GM23338 (cell line): ENCODE measurements around the gene MYH10. TPM values are rescaled to one million over a fixed set of nuclear protein-coding genes. Genes with fewer than 3 reads are reported as not detected.

Source experiments
- ATAC-seq: fragments of 200-7000 bp; cut with Tn5 transposase; 3 replicates; pipeline ENCODE4 v1.9.1; 2020
- DNase-seq: peaks from one replicate; pipeline ENCODE4 v3.0.0-alpha.2; 2015; ENCODE audit warnings: low spot score
- H2AFZ ChIP-seq: fragments of 200-600 bp; sonication (generic); 2 replicates; pipeline ENCODE4 v1.8.0; 2016; ENCODE audit warnings: antibody characterized with exemption, mild to moderate bottlenecking, moderate library complexity
- H3F3A ChIP-seq: fragments of 200-600 bp; sonication (generic); replicated peaks from 2 replicates; pipeline ENCODE4 v1.8.0; 2017; ENCODE audit warnings: antibody characterized with exemption, mixed run types, low read depth
- H3K27ac ChIP-seq: fragments of 200-600 bp; sonication (generic); 2 replicates; pipeline ENCODE4 v1.6.1; 2016; ENCODE audit warnings: low read depth
- H3K27me3 ChIP-seq: fragments of 200-600 bp; sonication (generic); 2 replicates; pipeline ENCODE4 v1.8.0; 2016; ENCODE audit warnings: mild to moderate bottlenecking, mixed run types, moderate library complexity; ENCODE audit not compliant: insufficient read depth
- H3K36me3 ChIP-seq: fragments of 200-600 bp; sonication (generic); 2 replicates; pipeline ENCODE4 v1.8.0; 2016; ENCODE audit warnings: mild to moderate bottlenecking; ENCODE audit not compliant: insufficient read depth
- H3K4me1 ChIP-seq: fragments of 200-600 bp; sonication (generic); 2 replicates; pipeline ENCODE4 v1.8.0; 2016; ENCODE audit warnings: mild to moderate bottlenecking, moderate library complexity; ENCODE audit not compliant: insufficient read depth
- H3K4me2 ChIP-seq: fragments of 200-600 bp; sonication (generic); 2 replicates; pipeline ENCODE4 v1.7.1; 2017; ENCODE audit warnings: mixed run types
- H3K4me3 ChIP-seq: fragments of 200-600 bp; sonication (generic); 2 replicates; pipeline ENCODE4 v1.6.1; 2016; ENCODE audit warnings: mixed run types
- H3K79me2 ChIP-seq: fragments of 200-600 bp; sonication (generic); replicated peaks from 2 replicates; pipeline ENCODE4 v1.8.0; 2017; ENCODE audit warnings: mild to moderate bottlenecking; ENCODE audit not compliant: insufficient read depth
- H3K9me2 ChIP-seq: fragments of 200-600 bp; sonication (generic); 2 replicates; pipeline ENCODE4 v1.8.0; 2017; ENCODE audit not compliant: insufficient read depth
- H4K20me1 ChIP-seq: fragments of 200-600 bp; sonication (generic); replicated peaks from 2 replicates; pipeline ENCODE4 v1.8.0; 2017; ENCODE audit warnings: mild to moderate bottlenecking; ENCODE audit not compliant: insufficient read depth
- H3K27ac Mint-ChIP-seq: 2 replicates; pipeline ENCODE4 v1.8.0; 2020; ENCODE audit warnings: inconsistent platforms, mild to moderate bottlenecking, moderate library complexity, mixed read lengths
- H3K27me3 Mint-ChIP-seq: 3 replicates; pipeline ENCODE4 v1.8.0; 2022; ENCODE audit warnings: low read depth, mild to moderate bottlenecking, moderate library complexity, mixed read lengths, inconsistent platforms; ENCODE audit not compliant: insufficient read depth, poor library complexity
- H3K36me3 Mint-ChIP-seq: 3 replicates; pipeline ENCODE4 v1.8.0; 2021; ENCODE audit warnings: low read depth, mild to moderate bottlenecking, inconsistent platforms, moderate library complexity, mixed read lengths
- H3K4me1 Mint-ChIP-seq: 3 replicates; pipeline ENCODE4 v1.8.0; 2020; ENCODE audit warnings: mild to moderate bottlenecking, inconsistent platforms, mixed read lengths
- H3K4me3 Mint-ChIP-seq: 3 replicates; pipeline ENCODE4 v1.8.0; 2021; ENCODE audit warnings: moderate library complexity, mild to moderate bottlenecking, inconsistent platforms, mixed read lengths
- H3K9me3 Mint-ChIP-seq: 3 replicates; pipeline ENCODE4 v1.8.0; 2020; ENCODE audit warnings: moderate library complexity, mild to moderate bottlenecking, inconsistent platforms, mixed read lengths
- CREB1 ChIP-seq: fragments of 250-450 bp; sonication (Bioruptor Pico); IDR thresholded peaks from 2 replicates; pipeline ENCODE4 v1.5.0; 2020; ENCODE audit warnings: low read depth, mild to moderate bottlenecking, moderate library complexity
- EZH2phosphoT487 ChIP-seq: fragments of 200-600 bp; sonication (generic); IDR thresholded peaks from one replicate; pipeline ENCODE4 v1.8.1; 2018; ENCODE audit warnings: antibody characterized with exemption; ENCODE audit not compliant: unreplicated experiment
- JUNB ChIP-seq: IDR thresholded peaks from one replicate; pipeline ENCODE4 v1.6.1; 2016; ENCODE audit warnings: antibody characterized with exemption; ENCODE audit not compliant: unreplicated experiment
- POLR2AphosphoS5 ChIP-seq: IDR thresholded peaks from 2 replicates; pipeline ENCODE4 v1.6.1; 2016; ENCODE audit warnings: antibody characterized with exemption, low read depth
- STAT1 ChIP-seq: IDR thresholded peaks from one replicate; pipeline ENCODE4 v1.6.1; 2016; ENCODE audit warnings: antibody characterized with exemption; ENCODE audit not compliant: unreplicated experiment
- ZNF114 ChIP-seq: fragments of 250-450 bp; sonication (Bioruptor Pico); IDR thresholded peaks from 2 replicates; pipeline ENCODE4 v1.5.0; 2020; ENCODE audit warnings: mild to moderate bottlenecking, moderate library complexity
- polyA plus RNA-seq: library from polyadenylated mRNA; unstranded; fragments of >200 nt; fragmentation: Nextera tagmentation; extraction: Ambion mirVana; gene quantifications from 2 replicates; pipeline ENCODE4 v1.2.1, GENCODE V29; 2016
- total RNA-seq: library from RNA; depleted of rRNA; stranded (reverse); fragments of >200 nt; shearing (Covaris generic); gene quantifications from 2 replicates; pipeline ENCODE4 v1.2.3, GENCODE V29; 2014
- TF ChIP-seq, protein P1 (sequence below), 2 experiments: fragments of 200-600 bp in 1 of 2; sonication (generic) in 1 of 2; conservative IDR thresholded peaks; 2 replicates each; pipeline versions ENCODE4 v1.5.1 to v1.6.1; 2016 to 2017; ENCODE audit warnings: antibody characterized with exemption in 2 of 2, low read depth in 2 of 2, mild to moderate bottlenecking in 2 of 2, moderate library complexity in 1 of 2
- TF ChIP-seq, protein P2 (sequence below): IDR thresholded peaks from 2 replicates; pipeline ENCODE4 v1.6.1; 2016; ENCODE audit warnings: antibody characterized with exemption

Gene MYH10
- total and polyA plus RNA-seq, 2 experiments from 2014 or later: 89.5 to 230 TPM

DNA sequence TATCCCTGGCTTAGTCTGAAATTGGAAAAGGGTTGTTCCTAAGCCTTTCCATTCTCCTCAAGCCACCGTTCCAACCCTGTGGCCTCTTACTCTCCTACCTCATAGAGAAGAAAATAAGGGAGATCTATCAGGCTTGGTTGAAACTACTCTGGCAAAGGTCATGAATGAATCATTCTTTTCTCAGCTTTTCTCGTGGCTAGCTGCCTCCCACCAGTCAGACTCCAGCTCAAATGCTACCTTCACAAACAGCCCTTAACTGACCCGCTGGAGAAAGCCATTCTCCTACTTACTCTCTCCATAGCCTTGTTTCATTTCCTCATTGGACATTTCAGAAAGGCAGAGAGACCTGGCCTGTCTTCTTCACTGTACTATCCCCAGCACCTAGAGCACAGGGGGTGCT is 8.9 kb downstream of the MYH10 start:
- ATAC-seq: no peak
- no peak overlapping the region for H3K4me3 Mint-ChIP-seq
- peaks cover 17% of the 10 kb centered on the region; the same call in 1 of the 2 replicates for H3K36me3 ChIP-seq

DNA sequence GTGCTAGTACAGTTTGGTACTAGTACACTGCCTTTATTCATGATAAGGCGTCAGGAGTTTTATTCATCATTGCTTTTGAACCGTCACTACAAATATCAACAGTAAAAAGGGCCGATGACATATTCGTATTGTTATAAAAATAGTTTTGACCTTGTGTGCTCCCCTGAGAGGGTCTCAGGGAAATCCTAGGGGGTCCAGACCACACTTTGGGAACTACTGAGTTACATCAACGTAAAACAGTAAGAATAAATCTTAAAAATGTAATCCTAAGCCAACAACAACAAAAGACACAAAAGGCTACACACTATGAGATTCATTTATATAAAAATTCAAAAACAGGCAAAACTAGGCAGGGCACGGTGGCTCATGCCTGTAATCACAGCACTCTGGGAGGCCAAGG is 11.2 kb downstream of the MYH10 start:
- Histone ChIP-seq H3K36me3 (peaks cover 17% of the 10 kb centered on the region; the same call in 1 of the 2 replicates), H3K27ac (no peak overlapping the region), H2AFZ (no peak overlapping the region), H3F3A (no peaks in the 10 kb centered on the region), H4K20me1 (peaks cover 73% of the 10 kb centered on the region), H3K79me2 (peaks cover 100% of the 10 kb centered on the region), H3K9me2 (no peaks in the 10 kb centered on the region), H3K4me2 (no peak overlapping the region), H3K4me3 (no peak overlapping the region), H3K4me1 (peaks cover 6% of the 10 kb centered on the region), H3K27me3 (no peaks in the 10 kb centered on the region)
- H3K9me3 Mint-ChIP-seq: no peaks in the 10 kb centered on the region
- TF ChIP-seq, protein P1, sequence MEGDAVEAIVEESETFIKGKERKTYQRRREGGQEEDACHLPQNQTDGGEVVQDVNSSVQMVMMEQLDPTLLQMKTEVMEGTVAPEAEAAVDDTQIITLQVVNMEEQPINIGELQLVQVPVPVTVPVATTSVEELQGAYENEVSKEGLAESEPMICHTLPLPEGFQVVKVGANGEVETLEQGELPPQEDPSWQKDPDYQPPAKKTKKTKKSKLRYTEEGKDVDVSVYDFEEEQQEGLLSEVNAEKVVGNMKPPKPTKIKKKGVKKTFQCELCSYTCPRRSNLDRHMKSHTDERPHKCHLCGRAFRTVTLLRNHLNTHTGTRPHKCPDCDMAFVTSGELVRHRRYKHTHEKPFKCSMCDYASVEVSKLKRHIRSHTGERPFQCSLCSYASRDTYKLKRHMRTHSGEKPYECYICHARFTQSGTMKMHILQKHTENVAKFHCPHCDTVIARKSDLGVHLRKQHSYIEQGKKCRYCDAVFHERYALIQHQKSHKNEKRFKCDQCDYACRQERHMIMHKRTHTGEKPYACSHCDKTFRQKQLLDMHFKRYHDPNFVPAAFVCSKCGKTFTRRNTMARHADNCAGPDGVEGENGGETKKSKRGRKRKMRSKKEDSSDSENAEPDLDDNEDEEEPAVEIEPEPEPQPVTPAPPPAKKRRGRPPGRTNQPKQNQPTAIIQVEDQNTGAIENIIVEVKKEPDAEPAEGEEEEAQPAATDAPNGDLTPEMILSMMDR (conservative IDR thresholded peaks at IDR 0.05; ENCODE audit: low read depth in 2 of 2): no peak
- no peak for TF ChIP-seq POLR2AphosphoS5
- TF ChIP-seq JUNB: no peak
- peaks cover 1% of the 10 kb centered on the region for H3K27me3 Mint-ChIP-seq
- no peak overlapping the region for H3K27ac Mint-ChIP-seq
- H3K36me3 Mint-ChIP-seq: peaks cover 62% of the 10 kb centered on the region
- DNase-seq (no peak), ATAC-seq (no peak)
- peaks cover 22% of the 10 kb centered on the region for H3K4me1 Mint-ChIP-seq
- H3K4me3 Mint-ChIP-seq: no peak overlapping the region

More for the DNA sequence above, 8.9 kb downstream of the MYH10 start:
- Mint-ChIP-seq H3K27ac (peak overlapping the region; percentile 42; the same call in 1 of the 2 replicates), H3K36me3 (peaks cover 54% of the 10 kb centered on the region), H3K9me3 (no peaks in the 10 kb centered on the region), H3K27me3 (peaks cover 1% of the 10 kb centered on the region), H3K4me1 (peaks cover 25% of the 10 kb centered on the region)
- H3F3A ChIP-seq: no peaks in the 10 kb centered on the region
- H3K4me2 ChIP-seq: no peak overlapping the region
- no peak overlapping the region for H3K27ac ChIP-seq
- peaks cover 100% of the 10 kb centered on the region for H3K79me2 ChIP-seq
- H2AFZ ChIP-seq: no peak overlapping the region
- no peak overlapping the region for H3K4me3 ChIP-seq
- no peaks in the 10 kb centered on the region for H3K27me3 ChIP-seq
- H4K20me1 ChIP-seq: peaks cover 81% of the 10 kb centered on the region
- DNase-seq: no peak
- H3K9me2 ChIP-seq: no peaks in the 10 kb centered on the region
- TF ChIP-seq EZH2phosphoT487: no peak
- peaks cover 9% of the 10 kb centered on the region for H3K4me1 ChIP-seq

DNA sequence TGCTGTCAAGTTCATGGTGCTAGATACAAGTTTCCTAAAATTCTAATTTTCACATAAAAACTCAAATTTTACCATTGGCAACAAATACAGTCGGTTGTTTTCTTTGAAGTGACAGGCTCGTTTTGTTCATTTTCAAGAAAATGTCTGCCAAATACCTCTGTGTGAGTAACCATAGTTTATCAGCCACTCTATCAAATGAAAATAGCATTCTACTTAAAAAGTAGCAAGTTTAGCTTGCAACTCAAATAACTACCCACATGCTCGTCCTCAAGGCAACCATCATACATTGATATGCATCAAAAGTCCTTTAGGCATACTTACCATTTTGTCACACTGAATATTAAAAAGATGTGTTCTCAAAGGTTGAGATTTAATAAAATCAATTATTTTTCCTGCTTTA is 11.7 kb downstream of the MYH10 start:
- Histone ChIP-seq H4K20me1 (peaks cover 70% of the 10 kb centered on the region), H3K4me2 (no peak overlapping the region), H3K79me2 (peaks cover 100% of the 10 kb centered on the region), H3F3A (no peaks in the 10 kb centered on the region), H2AFZ (no peak overlapping the region), H3K4me1 (peaks cover 2% of the 10 kb centered on the region; the same call in 1 of the 2 replicates), H3K4me3 (no peak overlapping the region), H3K27me3 (no peaks in the 10 kb centered on the region), H3K9me2 (no peaks in the 10 kb centered on the region), H3K36me3 (peaks cover 17% of the 10 kb centered on the region; the same call in 1 of the 2 replicates), H3K27ac (no peak overlapping the region)
- peaks cover under 1% of the 10 kb centered on the region for H3K27me3 Mint-ChIP-seq
- no peak overlapping the region for H3K27ac Mint-ChIP-seq
- H3K4me3 Mint-ChIP-seq: no peak overlapping the region
- TF ChIP-seq STAT1 (no peak), ZNF114 (no peak), CREB1 (CRISPR knock-in tag) (no peak), EZH2phosphoT487 (no peak)
- TF ChIP-seq, protein P2, sequence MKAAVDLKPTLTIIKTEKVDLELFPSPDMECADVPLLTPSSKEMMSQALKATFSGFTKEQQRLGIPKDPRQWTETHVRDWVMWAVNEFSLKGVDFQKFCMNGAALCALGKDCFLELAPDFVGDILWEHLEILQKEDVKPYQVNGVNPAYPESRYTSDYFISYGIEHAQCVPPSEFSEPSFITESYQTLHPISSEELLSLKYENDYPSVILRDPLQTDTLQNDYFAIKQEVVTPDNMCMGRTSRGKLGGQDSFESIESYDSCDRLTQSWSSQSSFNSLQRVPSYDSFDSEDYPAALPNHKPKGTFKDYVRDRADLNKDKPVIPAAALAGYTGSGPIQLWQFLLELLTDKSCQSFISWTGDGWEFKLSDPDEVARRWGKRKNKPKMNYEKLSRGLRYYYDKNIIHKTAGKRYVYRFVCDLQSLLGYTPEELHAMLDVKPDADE: no peak
- H3K4me1 Mint-ChIP-seq: peaks cover 19% of the 10 kb centered on the region
- DNase-seq (no peak), ATAC-seq (no peak)
- peaks cover 63% of the 10 kb centered on the region for H3K36me3 Mint-ChIP-seq
- no peaks in the 10 kb centered on the region for H3K9me3 Mint-ChIP-seq
